Stimulated activated CD4-positive, alpha-beta T cell treated with anti-CD3 and anti-CD28 coated beads, Interleukin-1b, Interleukin-23, amount 100 ng/mL, for 4 hours (primary cell): ENCODE results near the gene STYXL1.

Source experiments
- DNase-seq, 2 donors: peaks; one replicate each; pipeline ENCODE4 v3.0.0-alpha.2; 2020; ENCODE audit warnings: low read depth in 2 of 2

Gene STYXL1

GRCh38 chr7:75979759-75980429, 67.9 kb downstream of the STYXL1 start:
- no peak for DNase-seq

GRCh38 chr7:75977743-75978142, 70.1 kb downstream of the STYXL1 start:
- no peak for DNase-seq

GRCh38 chr7:75971961-75972763, 75.6 kb downstream of the STYXL1 start:
- no peak for DNase-seq

- DNase-seq = no peak
Observed at GRCh38 chr7:75971309-75971960, 76.4 kb downstream of the STYXL1 start.

GRCh38 chr7:75969704-75970498, 77.9 kb downstream of the STYXL1 start:
- no peak for DNase-seq

GRCh38 chr7:75969182-75969581, 78.6 kb downstream of the STYXL1 start:
- no peak for DNase-seq

GRCh38 chr7:75968561-75969001, 79.2 kb downstream of the STYXL1 start:
- no peak for DNase-seq

GRCh38 chr7:75968012-75968411, 79.8 kb downstream of the STYXL1 start:
- no peak for DNase-seq

- no peak for DNase-seq
Observed at GRCh38 chr7:75967487-75967997, 80.3 kb downstream of the STYXL1 start.

GRCh38 chr7:75967055-75967454, 80.7 kb downstream of the STYXL1 start:
- no peak for DNase-seq

- DNase-seq = no peak
Observed at GRCh38 chr7:75966190-75966961, 81.4 kb downstream of the STYXL1 start.

- DNase-seq = no peak
Observed at GRCh38 chr7:75965617-75966016, 82.2 kb downstream of the STYXL1 start.

- DNase-seq = no peak
Observed at GRCh38 chr7:75963381-75963995, 84.3 kb downstream of the STYXL1 start.

- DNase-seq = no peak
Observed at GRCh38 chr7:75962607-75963380, 85.0 kb downstream of the STYXL1 start.

- no peak for DNase-seq
Observed at GRCh38 chr7:75961218-75961617, 86.6 kb downstream of the STYXL1 start.

GRCh38 chr7:75960372-75960771, 87.4 kb downstream of the STYXL1 start:
- no peak for DNase-seq

- no peak for DNase-seq
Observed at GRCh38 chr7:75958802-75959543, 88.8 kb downstream of the STYXL1 start.

GRCh38 chr7:75957021-75957736, 90.6 kb downstream of the STYXL1 start:
- no peak for DNase-seq
